WERI-Rb-1 (cell line): ENCODE measurements around the gene CRYGN.

ENCODE experiments used
- DNase-seq: peaks from one replicate; pipeline ENCODE4 v3.0.0-alpha.2; 2020
- H3K27ac ChIP-seq: fragments of 250-450 bp; sonication (Bioruptor Pico); 2 replicates; pipeline ENCODE4 v1.5.1; 2020; ENCODE audit warnings: mild to moderate bottlenecking, moderate library complexity
- H3K27me3 ChIP-seq: fragments of 250-450 bp; sonication (Bioruptor Pico); 2 replicates; pipeline ENCODE4 v1.5.1; 2021; ENCODE audit warnings: mild to moderate bottlenecking, low read depth, moderate library complexity; ENCODE audit not compliant: insufficient read depth, severe bottlenecking
- H3K36me3 ChIP-seq: fragments of 250-450 bp; sonication (Bioruptor Pico); 2 replicates; pipeline ENCODE4 v1.5.1; 2020; ENCODE audit warnings: mild to moderate bottlenecking, moderate library complexity
- H3K4me3 ChIP-seq: 2 replicates; pipeline ENCODE4 v1.5.1; 2011; ENCODE audit warnings: low read depth, mild to moderate bottlenecking, control low read depth, low read length
- H3K9me3 ChIP-seq: fragments of 250-450 bp; sonication (Bioruptor Pico); 2 replicates; pipeline ENCODE4 v1.5.1; 2021; ENCODE audit warnings: mild to moderate bottlenecking, moderate library complexity; ENCODE audit not compliant: severe bottlenecking
- TF ChIP-seq, protein P1 (sequence below): IDR thresholded peaks from 2 replicates; pipeline ENCODE4 v1.5.1; 2011; ENCODE audit warnings: low read depth, mild to moderate bottlenecking, control low read depth, inconsistent platforms, low read length

CRYGN gene

DNA sequence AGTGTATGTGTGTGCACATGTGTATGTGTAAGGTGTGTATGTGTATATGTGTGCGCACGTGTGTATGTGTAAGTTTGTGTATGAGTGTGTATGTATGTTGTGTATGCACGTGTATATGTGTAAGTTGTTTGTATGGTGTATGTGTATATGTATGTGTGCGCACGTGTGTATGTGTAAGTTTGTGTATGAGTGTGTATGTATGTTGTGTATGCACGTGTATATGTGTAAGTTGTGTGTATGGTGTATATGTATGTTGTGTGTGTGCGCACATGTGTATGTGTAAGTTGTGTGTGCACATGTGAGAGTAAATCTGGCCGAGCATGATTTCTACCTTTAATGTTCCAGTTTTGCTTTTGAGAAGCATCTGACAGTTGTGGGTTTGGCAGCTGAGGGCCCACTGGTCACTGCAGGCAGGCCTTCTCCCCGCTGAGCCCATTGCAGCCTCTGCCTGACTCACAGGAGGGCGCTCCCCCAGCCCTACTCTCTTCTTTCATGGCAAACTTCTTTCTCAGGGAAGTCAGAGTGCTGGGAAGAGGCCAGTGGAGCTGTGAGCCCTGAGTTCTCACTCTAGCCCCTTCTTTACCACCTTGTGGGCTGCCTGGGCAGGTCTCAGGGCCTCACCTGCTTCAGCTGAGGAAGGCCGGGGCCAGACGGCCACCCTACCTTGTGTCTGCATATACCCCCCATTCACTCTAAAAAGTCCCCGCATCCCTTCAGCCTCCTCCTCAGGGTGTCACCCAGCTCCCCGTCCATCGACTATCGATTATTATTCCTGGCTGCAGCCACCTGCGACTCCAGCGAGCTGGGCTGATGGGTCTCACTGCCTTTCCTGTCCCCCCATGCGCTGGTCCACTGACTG lies 41.3 kb downstream of the CRYGN start:
- TF ChIP-seq, protein P1, sequence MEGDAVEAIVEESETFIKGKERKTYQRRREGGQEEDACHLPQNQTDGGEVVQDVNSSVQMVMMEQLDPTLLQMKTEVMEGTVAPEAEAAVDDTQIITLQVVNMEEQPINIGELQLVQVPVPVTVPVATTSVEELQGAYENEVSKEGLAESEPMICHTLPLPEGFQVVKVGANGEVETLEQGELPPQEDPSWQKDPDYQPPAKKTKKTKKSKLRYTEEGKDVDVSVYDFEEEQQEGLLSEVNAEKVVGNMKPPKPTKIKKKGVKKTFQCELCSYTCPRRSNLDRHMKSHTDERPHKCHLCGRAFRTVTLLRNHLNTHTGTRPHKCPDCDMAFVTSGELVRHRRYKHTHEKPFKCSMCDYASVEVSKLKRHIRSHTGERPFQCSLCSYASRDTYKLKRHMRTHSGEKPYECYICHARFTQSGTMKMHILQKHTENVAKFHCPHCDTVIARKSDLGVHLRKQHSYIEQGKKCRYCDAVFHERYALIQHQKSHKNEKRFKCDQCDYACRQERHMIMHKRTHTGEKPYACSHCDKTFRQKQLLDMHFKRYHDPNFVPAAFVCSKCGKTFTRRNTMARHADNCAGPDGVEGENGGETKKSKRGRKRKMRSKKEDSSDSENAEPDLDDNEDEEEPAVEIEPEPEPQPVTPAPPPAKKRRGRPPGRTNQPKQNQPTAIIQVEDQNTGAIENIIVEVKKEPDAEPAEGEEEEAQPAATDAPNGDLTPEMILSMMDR: no peak
- no peaks in the 10 kb centered on the region for H3K9me3 ChIP-seq
- no peak overlapping the region for H3K4me3 ChIP-seq
- H3K36me3 ChIP-seq: no peaks in the 10 kb centered on the region
- H3K27me3 ChIP-seq: no peaks in the 10 kb centered on the region
- H3K27ac ChIP-seq: no peak overlapping the region
- DNase-seq: no peak

DNA sequence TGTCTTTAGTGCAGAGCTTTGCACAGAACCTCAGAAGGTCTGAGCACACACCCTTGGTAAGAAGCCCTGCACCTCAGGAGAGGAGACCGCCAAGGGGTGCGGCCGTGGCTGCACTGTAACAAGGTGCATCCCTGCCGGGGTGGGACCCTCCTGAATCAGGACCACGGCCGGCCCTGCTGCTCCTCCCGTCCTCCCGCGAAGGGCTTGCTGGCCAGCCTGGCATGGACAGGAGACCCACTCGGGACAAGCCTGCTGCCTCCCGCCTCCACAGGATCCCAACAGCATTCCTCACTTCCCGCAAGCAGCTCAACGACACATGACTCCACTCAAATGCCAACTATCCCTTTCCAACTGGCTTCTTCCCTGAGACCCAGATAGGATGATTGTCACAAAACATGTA lies 42.9 kb downstream of the CRYGN start:
- Histone ChIP-seq H3K27me3 (no peaks in the 10 kb centered on the region), H3K36me3 (no peaks in the 10 kb centered on the region), H3K9me3 (no peaks in the 10 kb centered on the region), H3K27ac (no peak overlapping the region), H3K4me3 (no peak overlapping the region)
- DNase-seq: no peak
- TF ChIP-seq, protein P1: no peak

DNA sequence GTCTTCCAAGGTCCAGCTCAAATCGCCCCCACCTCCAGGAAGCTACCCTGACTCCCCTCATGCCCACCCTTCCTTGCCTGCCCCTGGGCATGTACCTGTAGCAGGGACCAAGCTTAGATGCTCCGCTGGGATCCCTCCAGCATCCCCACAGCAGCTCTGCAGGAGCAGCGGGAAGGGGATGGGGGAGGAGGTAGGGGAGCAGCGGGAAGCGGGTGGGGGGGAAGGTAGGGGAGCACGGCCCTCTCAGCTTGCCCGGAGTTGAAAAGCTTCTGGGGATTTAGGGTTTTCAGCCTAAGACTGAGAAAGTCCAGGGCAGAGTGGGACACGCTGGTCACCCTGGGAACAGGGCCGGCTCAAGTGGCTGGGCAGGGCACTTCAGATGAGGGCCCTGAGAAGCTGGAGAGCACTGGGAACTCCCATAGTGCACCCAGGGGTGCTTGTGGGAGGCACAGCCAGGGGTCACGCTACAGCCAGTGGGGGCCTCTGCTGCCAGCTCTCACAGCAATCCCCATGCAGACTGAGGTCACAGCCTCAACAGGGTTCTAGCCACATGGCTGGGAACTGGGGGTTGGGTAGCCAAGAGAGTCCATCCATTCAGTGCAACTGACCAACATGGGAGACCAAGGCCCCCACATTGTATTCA lies 43.5 kb downstream of the CRYGN start:
- Histone ChIP-seq H3K36me3 (no peaks in the 10 kb centered on the region), H3K27me3 (no peaks in the 10 kb centered on the region), H3K9me3 (no peaks in the 10 kb centered on the region), H3K27ac (no peak overlapping the region), H3K4me3 (no peak overlapping the region)
- TF ChIP-seq, protein P1: no peak
- DNase-seq: no peak

DNA sequence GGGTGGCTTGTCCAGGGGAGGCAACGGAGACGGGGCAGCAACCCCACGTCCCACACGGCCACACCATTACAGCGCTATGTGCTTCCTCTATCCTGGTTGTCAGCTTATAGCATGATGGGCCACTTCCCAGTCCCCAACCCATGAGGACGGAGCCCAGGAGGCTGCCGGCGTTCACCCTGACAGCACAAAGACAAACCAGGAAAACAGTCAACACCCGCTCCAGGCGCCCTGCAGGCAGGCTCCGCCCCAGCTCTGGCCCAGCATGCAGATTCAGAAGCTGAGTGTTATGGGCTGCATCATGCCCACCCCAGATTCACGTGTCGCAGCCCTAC lies 44.9 kb downstream of the CRYGN start:
- TF ChIP-seq, protein P1: no peak
- Histone ChIP-seq H3K9me3 (no peaks in the 10 kb centered on the region), H3K4me3 (no peak overlapping the region), H3K27ac (no peak overlapping the region), H3K27me3 (no peaks in the 10 kb centered on the region), H3K36me3 (no peaks in the 10 kb centered on the region)
- no peak for DNase-seq

DNA sequence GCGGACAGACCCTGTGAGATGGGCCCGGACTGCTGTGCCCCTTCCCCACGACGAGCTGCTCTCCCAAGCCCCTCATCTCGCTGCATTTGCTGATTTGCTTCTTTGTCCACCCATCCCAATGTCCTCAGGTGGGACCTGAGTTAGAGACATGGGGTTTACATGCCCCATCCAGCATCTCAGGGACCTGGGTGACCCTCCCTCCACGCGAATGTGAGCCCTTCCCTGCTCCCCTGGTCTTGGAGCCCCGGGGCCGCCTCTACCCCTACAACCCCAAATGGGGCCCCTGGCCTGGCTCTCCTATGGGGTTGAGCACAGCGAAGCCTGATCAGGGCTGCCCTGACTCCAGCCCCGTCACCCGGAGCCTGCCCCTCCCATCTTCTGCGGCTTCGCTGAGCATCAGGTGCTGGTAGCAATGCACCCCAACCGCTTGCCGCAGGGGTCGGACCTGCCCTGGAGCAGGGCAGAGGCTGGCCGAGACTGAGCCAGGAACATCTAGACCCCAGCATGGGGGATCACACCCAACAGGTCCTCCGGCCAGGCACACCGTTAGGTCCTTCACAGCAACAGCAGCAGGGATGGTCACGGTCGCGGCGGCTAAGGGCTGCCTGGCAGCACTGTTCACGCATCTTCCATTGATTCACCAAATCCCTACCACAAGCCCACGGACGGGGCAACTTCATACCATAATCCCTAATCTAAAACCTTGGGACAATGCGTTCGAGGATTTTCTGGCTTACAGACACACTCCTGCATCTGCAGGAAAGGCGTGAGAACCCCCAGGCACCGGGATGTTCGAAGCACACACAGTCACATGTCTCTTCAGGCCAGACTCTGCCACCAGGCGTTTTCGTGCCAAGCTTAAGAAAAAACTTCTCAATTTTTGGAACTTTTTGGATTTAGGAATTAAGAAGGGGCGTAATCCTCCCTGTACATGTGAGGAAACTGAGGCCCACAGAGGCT lies 45.6 kb downstream of the CRYGN start:
- H3K36me3 ChIP-seq: no peaks in the 10 kb centered on the region
- H3K27ac ChIP-seq: no peak overlapping the region
- H3K27me3 ChIP-seq: no peaks in the 10 kb centered on the region
- H3K4me3 ChIP-seq: no peak overlapping the region
- DNase-seq: no peak
- H3K9me3 ChIP-seq: no peaks in the 10 kb centered on the region
- TF ChIP-seq, protein P1: no peak
